Erythroblast (primary cell): ENCODE results near the gene FDXACB1.
A peak's percentile ranks its signal among the peaks of the same experiment; 100 is the strongest.

Experiments
- DNase-seq, 2 experiments: peaks; one replicate each; lab custom pipeline; 2025; lab: John Stamatoyannopoulos, UW
- GATA1 ChIP-seq: IDR thresholded peaks from 2 replicates; pipeline ENCODE4 v1.6.1; 2011; ENCODE audit warnings: low read depth, mild to moderate bottlenecking, control low read depth, low read length, moderate library complexity
- POLR2A ChIP-seq: IDR thresholded peaks from 2 replicates; pipeline ENCODE4 v1.6.1; 2011; ENCODE audit warnings: mild to moderate bottlenecking, low read length

The FDXACB1 gene

DNA sequence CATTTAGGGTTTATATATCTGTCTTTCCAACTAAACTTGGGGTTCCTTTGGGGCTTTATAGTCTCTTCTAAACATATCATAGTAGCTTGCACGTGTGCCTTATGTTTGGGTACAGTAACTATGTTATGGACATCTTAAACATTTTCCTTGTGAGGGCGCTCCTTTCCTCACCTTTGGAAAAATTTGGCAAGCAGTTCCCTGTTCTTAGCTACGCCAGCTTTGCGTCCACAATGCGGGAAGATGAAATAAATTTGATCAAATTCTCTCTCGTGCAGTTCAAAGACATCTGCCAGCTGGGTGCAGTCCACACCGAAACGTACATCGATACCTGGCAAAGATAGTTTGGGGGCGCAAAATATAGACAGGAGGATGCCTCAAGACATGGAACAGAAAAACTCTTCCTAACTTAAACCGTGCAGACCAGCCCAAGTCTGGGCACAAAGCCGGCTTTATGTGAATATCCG, 548 bp downstream of the FDXACB1 start:
- no peak for DNase-seq

DNA sequence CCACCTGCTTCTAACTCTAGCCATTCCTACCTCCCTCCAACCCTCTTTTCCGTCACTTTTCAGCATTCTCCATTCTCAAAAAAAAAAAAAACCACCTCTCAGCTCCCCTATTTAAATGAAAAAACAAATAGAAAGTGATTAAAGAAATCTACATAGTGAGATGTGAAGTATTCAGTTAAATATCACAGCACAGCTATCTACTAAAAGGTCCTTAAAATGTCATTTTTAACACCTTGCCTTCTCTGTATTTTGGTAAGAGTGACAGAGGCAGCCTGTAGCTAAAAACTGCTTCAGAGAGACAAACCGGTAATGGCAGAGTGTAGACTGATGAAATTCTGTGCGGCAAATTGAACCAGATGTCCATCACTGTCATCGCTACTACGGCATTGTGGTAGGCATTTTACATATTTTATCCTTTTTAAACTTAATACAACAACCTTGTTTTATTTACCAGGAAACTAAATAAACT, 7.2 kb downstream of the FDXACB1 start:
- DNase-seq = peak in 1 of 2 experiments; percentile 44
- TF ChIP-seq POLR2A (no peak), GATA1 (no peak)

More for the DNA sequence above, 548 bp downstream of the FDXACB1 start:
- no peak for TF ChIP-seq POLR2A
- no peak for TF ChIP-seq GATA1

DNA sequence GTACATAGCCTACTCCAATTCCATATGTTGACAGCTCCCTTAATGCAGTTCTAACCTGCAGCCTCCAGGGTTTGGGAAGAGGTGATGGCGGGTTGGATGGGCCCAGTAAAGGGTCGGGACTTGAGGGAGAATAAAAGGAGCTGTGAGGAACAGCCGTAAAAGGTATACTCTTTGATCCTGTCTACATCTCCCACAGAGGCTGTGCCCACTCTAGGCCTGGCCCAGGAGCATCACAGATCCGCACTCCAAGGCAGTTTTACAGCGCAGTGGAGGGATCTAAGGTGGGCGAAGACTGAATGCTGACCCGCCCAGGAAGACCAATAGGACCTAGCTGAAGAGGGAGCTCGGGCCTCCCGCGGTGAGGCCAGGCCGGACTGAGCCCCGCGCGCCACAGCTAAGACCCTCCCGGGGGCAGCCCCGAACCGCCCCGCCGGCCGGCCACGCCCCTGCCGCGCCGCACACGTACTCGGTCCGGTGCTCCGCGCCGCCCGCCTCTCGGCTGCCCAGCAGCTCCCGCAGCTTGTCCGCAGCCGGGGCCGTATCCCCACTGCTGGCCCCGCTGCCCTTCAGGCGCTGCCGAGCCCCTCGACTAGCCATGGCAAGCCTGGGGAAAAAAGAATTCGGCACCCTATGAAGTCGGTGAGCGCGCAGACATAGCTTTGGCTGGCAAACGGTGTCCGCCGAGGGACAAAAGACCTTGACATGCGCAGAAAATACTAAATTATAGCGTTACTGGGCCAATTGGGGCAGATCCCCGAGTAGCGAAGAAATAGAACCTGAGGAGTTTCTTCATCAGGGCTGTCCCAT, 7.9 kb downstream of the FDXACB1 start, which contains the start of gene ALG9:
TSS of gene ALG9 (minus strand) at position 696 of the 807 bp plus-strand sequence. CDS start at position 597, 99 bp downstream.
- TF ChIP-seq POLR2A = peak; percentile 64
- no peak for TF ChIP-seq GATA1

DNA sequence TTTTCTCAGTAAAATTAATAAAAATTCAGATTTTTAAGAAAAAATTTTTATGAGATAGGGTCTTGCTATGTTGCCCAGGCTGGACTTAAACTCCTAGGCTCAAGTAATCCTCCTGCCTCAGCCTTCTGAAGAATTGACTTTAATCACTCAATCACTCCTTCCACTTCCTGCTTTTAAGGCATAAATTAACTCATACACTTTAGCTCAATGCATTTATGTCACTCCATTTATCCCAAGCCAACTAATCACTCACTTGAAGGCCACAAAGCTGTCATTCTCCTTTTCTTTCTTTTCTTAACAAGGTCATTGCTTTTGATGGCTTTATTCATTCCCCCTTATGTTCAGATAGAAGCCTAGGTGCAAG, 8.5 kb downstream of the FDXACB1 start:
- TF ChIP-seq GATA1 (no peak), POLR2A (no peak)
- DNase-seq = no peak

More for the DNA sequence above, 7.9 kb downstream of the FDXACB1 start, which contains the start of gene ALG9:
- peak; percentile 89 to 92 for DNase-seq

DNA sequence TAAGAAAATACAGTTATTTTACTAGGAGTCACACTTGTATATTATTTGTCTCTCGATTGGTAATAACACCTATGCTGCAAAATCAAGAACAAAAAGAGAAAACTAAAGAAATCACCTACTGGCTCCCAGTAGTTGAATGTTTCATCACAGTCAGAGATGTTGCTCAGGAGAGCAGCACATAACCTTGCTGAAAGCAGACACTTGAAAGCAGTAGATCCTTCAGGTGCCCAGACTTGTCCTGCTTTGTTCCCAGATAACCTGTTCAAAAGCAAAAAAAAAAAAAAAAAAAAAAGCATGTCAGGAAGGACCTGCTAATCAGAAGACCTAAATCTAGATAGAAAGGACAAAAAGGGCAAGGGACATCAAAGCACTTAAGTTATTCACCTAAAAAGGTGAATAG, 8.9 kb downstream of the FDXACB1 start:
- DNase-seq = no peak
- TF ChIP-seq POLR2A = no peak
- TF ChIP-seq GATA1 = no peak

DNA sequence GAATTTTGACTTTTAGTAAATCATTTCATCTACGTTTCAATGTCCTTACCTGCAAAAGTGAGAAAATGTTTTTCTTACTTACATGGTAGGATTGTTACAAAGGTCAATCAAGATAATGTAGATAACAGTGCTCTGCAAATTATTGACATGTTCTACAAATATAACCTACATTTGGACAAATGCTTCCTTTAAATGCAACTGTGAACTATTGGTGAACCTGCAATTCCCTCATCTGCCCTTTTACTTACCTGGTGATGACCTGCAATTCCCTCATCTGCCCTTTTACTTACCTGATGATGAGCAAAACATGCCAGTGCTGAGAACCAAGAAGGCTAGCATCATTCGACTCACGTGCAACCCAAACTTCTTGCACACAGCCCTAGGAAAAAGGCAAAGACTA, 18.7 kb downstream of the FDXACB1 start:
- no peak for DNase-seq
- no peak for TF ChIP-seq GATA1
- TF ChIP-seq POLR2A = no peak

DNA sequence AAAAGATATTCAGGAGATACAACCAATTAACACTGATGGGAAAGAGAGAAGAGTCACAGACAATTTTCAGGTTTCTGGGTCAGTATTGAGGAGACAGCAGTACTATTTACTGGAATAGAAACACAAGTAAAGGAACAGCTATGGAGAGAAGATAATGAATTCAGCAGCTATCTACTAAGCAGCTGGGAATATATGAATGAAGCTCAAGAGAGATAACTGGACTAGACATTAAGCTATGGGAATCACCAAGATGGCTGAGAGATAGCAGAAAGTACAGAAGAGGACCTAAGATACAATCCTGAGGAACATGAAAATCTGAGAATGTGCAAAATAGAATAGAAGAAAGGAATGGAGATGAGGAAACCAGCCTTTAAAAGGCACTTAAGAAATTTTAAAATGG, 23.5 kb downstream of the FDXACB1 start:
- TF ChIP-seq POLR2A (no peak), GATA1 (no peak)
- DNase-seq = peak; percentile 8 to 54

DNA sequence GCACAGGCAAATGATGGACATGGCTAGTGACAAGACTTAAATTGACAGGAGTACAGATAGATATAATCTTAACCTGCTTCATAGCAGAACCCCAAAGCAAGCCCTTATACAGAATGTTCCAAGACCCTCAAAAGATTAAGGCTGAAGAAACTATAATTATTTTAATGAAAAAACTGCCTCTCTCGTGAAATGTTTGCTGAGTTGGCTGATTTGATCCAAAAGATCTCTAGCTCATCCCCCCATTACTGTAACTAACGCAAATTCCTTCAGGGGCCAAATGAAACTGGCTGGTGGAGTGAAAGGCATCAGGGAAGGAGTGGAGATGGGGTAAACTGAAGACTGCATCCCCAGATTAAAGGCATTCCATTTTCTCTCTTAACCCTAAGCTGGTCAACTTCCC, 26.9 kb downstream of the FDXACB1 start:
- no peak for TF ChIP-seq POLR2A
- no peak for TF ChIP-seq GATA1
- no peak for DNase-seq

DNA sequence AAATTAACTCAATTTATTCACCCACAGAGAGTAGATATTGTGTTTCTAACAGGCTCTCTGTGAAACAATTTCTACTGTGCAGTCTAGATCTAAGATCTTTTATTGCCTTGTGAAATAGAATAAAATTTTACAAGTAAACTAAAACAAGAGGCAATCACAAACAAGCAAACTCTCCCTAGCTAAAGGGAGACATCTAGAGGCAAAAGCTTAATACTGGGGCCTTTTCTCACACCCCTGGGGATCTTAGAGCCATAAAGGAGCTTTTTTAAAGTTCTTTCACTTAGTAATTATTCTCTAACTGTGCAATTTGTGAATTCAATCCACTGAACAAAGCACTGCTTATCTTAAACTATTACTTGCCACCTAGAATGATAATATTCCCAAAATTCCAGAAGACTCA, 27.3 kb downstream of the FDXACB1 start:
- no peak for TF ChIP-seq GATA1
- TF ChIP-seq POLR2A = no peak
- peak in 1 of 2 experiments; percentile 5 for DNase-seq

DNA sequence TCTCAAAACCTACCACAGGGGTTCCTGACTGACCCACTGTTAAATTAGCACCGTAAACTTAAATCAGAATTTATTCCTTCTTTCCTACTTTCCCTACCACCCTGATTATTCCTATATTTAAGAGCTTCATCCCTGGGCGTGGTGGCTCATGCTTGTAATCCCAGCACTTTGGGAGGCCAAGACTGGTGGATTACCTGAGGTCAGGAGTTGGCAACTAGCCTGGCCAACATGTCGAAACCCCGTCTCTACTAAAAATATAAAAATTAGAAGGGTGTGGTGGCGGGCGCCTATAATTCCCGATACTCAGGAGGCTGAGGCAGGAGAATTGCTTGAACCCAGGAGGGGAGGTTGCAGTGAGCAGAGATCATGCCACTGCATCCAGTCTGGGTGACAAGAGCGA, 27.9 kb downstream of the FDXACB1 start:
- DNase-seq = no peak
- TF ChIP-seq POLR2A = no peak
- no peak for TF ChIP-seq GATA1

DNA sequence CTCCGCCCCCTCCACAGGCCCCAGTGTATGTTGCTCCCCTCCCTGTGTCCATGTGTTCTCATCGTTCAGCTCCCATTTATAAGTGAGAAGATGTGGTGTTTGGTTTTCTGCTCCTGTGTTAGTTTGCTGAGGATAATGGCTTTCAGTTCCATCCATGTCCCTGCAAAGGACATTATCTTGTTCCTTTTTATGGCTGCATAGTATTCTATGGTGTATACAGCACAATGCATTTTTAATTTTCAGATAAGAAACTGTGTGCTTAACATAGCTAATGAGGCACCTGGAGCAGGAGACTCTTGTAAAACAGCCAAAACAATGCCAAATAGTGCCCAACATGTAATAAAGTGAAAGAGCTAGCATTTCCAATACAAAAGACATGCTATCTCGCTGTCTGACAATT, 29.3 kb downstream of the FDXACB1 start:
- DNase-seq = no peak
- TF ChIP-seq POLR2A = no peak

DNA sequence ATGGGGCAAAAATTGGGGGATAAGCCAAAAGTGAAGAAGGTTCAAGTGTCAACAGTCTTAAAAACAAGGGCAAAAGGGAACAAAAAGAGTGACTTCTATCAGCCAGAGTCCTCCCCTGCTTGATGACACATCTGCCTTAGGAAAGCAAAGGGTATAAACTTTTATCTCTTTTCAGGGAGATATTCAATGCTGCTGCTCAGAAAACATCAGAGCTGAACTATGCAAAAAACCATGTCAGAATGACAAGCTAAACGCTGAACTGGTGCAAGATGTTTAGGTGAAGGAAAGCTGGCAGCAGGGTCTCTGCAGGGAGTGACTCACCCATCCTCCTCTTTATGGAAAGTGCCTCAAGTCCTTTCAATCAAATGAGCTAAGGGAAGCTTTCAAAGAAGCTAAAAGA, 32.3 kb downstream of the FDXACB1 start:
- peak in 1 of 2 experiments; percentile 10 for DNase-seq
- TF ChIP-seq POLR2A (no peak), GATA1 (no peak)

DNA sequence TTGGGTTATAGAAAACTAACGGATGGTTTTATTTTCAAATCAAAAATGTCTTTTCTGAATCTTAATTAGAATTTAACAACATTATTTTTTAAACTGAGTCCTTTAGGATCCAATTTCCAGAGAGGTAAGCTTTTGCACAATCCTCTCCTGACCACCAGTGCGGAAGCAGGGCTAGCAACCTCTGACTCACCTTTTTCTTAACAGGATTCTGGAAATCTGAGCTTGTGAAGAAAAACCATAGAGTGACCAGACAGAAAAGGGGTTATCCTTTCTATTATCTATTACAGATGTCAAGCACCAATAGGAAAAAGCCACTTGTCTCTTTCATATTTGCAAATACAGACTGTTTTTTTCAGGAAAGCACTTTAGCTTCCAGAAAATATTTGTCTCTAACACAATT, 32.9 kb downstream of the FDXACB1 start:
- TF ChIP-seq POLR2A (no peak), GATA1 (no peak)
- DNase-seq = no peak

DNA sequence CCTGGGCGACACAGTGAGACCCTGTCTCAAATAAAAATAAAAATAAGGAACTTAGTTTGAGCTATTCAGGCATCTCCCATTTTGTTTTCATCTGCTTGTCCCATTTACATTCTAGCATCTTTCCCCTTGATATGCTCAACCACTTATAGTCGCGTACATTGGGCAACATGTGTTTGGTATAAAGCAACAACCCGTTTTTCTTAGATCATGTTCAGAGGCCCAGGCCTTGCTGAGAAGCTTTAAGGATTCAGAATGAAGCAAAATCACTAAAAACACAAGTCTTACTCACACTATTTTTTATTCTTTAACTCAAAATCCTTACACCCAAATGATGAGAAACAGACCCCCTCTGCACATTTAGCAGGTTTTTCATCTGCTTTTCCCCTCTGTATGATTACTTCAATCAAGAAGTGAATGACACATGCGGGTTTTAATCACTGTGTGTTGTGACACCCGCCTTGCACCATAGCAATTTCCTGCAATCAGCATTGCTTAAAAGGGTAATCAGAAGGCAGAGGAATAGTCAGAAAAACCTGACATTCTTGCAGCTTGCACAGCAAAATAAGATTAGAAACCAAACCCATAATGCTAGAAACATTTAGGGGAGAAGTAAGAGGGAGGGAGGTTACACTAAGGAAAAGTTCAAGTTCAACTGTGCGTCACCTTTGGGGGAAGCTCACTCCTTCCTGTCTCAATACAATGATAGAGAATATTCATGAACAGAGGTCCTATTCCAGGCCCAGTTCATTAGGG, 33.5 kb downstream of the FDXACB1 start:
- no peak for TF ChIP-seq GATA1
- no peak for TF ChIP-seq POLR2A
- DNase-seq = peak in 1 of 2 experiments; percentile 4

DNA sequence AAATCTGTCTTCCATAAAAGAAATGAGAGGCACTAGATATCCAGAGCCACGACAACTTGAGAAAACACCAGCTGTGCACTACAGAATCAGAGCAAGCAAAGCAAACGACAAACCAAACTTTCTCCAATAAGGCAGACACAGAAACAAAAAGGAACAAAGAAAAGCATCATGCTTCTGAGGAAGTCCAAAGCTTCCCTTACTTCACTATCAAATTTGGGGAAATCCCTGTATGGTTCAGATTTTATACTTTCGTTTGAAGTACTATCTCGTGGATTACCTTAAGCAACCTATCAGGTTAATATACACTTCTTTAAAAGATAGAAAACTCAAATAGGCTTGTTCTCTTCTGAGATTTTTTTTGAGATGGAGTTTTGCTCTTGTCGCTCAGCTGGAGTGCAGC, 35.3 kb downstream of the FDXACB1 start:
- TF ChIP-seq GATA1 = no peak
- no peak for TF ChIP-seq POLR2A
- no peak for DNase-seq
